Ramos (cell line): ENCODE results near the gene SH3RF3.

Experiments
- in situ Hi-C: fragments of 300-500 bp; cut with MboI; formaldehyde crosslinking; loops from one replicate; pipeline ENCODE4 v1.14.3; 2022; ENCODE audit warnings: low sequenced_read_pairs; ENCODE audit not compliant: unreplicated experiment

SH3RF3 gene

GRCh38 chr2:109450574-109451273 is 321.7 kb downstream of the SH3RF3 start:
- in situ Hi-C loops: no loop called here

- in situ Hi-C loops: no loop called here
These were observed 322.7 kb downstream of the SH3RF3 start for GRCh38 chr2:109451671-109452070.

- in situ Hi-C loops: no loop called here
These were observed 323.6 kb downstream of the SH3RF3 start for GRCh38 chr2:109452318-109453305.

GRCh38 chr2:109453371-109453995 is 324.5 kb downstream of the SH3RF3 start:
- in situ Hi-C loops: no loop called here

- in situ Hi-C loops: no loop called here
These were observed 325.3 kb downstream of the SH3RF3 start for GRCh38 chr2:109454304-109454703.

GRCh38 chr2:109454765-109455394 is 325.9 kb downstream of the SH3RF3 start:
- in situ Hi-C loops: no loop called here

GRCh38 chr2:109455731-109456691 is 327.0 kb downstream of the SH3RF3 start:
- in situ Hi-C loops: no loop called here

GRCh38 chr2:109456776-109457175 is 327.8 kb downstream of the SH3RF3 start:
- in situ Hi-C loops: no loop called here

GRCh38 chr2:109457366-109457765 is 328.4 kb downstream of the SH3RF3 start:
- in situ Hi-C loops: no loop called here

- in situ Hi-C loops: no loop called here
These were observed 328.8 kb downstream of the SH3RF3 start for GRCh38 chr2:109457794-109458193.

GRCh38 chr2:109458512-109458911 is 329.5 kb downstream of the SH3RF3 start:
- in situ Hi-C loops: no loop called here

GRCh38 chr2:109459485-109459884 is 330.5 kb downstream of the SH3RF3 start:
- in situ Hi-C loops: no loop called here

GRCh38 chr2:109460553-109461324 is 331.7 kb downstream of the SH3RF3 start:
- in situ Hi-C loops: no loop called here

GRCh38 chr2:109463236-109463635 is 334.2 kb downstream of the SH3RF3 start:
- in situ Hi-C loops: no loop called here

GRCh38 chr2:109463891-109464290 is 334.9 kb downstream of the SH3RF3 start:
- in situ Hi-C loops: no loop called here

GRCh38 chr2:109466674-109467575 is 337.9 kb downstream of the SH3RF3 start:
- in situ Hi-C loops: no loop called here

GRCh38 chr2:109467701-109468100 is 338.7 kb downstream of the SH3RF3 start:
- in situ Hi-C loops: no loop called here

GRCh38 chr2:109468893-109469292 is 339.9 kb downstream of the SH3RF3 start:
- in situ Hi-C loops: no loop called here
